SKM-1 (cell line): ENCODE results near the gene CNOT4.

Source experiments
- DNase-seq: peaks from one replicate; lab custom pipeline; 2025; ENCODE audit not compliant: unreplicated experiment; lab: John Stamatoyannopoulos, UW

The CNOT4 gene, protein sequence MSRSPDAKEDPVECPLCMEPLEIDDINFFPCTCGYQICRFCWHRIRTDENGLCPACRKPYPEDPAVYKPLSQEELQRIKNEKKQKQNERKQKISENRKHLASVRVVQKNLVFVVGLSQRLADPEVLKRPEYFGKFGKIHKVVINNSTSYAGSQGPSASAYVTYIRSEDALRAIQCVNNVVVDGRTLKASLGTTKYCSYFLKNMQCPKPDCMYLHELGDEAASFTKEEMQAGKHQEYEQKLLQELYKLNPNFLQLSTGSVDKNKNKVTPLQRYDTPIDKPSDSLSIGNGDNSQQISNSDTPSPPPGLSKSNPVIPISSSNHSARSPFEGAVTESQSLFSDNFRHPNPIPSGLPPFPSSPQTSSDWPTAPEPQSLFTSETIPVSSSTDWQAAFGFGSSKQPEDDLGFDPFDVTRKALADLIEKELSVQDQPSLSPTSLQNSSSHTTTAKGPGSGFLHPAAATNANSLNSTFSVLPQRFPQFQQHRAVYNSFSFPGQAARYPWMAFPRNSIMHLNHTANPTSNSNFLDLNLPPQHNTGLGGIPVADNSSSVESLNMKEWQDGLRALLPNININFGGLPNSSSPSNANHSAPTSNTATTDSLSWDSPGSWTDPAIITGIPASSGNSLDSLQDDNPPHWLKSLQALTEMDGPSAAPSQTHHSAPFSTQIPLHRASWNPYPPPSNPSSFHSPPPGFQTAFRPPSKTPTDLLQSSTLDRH

DNA sequence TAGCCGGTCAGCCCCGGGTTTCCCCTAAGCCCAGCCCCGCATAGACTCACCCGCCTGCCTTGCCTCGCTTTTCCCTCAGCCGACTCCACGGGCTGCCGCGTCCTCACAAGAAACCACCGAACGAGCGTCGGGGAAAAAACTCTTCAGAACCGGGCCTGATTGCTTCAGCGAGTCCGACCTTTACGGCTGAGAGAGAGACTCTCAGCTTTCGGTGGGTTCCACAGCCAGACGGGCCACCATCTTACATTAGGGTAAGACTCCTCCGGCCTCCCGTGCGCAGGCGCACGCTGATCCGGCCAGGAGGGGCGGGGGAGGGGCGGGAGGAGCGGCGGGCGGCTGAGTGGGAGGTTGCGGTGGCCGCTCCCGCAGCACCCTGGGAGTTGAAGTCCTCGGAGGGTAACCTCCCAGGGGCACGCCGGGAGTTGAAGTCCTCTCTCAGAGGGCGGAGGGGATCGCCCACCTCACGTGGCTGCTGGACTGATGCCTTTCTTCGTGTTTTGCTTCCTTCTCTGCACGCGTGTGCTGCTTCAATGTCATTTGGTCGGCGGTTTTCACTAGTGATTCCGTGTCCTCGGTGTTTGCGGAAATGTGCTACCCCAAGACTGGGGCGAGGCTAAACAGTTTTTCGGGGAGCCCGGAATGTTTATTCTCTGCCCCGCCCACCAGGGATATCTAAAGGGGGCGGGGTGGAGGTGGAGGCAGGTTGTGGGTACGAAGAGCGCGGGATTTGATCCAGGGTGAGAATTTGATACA is at the start of gene CNOT4:
CNOT4 (minus strand) TSS at position 264 of the 753 bp plus-strand sequence. CDS start 71,771 bp downstream, outside the sequence.
- peak; percentile 90 for DNase-seq

GRCh38 chr7:135558881-135559280 is 49.0 kb upstream of the CNOT4 start:
- DNase-seq, result no peak

GRCh38 chr7:135558337-135558767 is 48.5 kb upstream of the CNOT4 start:
- peak; percentile 65 for DNase-seq

DNA sequence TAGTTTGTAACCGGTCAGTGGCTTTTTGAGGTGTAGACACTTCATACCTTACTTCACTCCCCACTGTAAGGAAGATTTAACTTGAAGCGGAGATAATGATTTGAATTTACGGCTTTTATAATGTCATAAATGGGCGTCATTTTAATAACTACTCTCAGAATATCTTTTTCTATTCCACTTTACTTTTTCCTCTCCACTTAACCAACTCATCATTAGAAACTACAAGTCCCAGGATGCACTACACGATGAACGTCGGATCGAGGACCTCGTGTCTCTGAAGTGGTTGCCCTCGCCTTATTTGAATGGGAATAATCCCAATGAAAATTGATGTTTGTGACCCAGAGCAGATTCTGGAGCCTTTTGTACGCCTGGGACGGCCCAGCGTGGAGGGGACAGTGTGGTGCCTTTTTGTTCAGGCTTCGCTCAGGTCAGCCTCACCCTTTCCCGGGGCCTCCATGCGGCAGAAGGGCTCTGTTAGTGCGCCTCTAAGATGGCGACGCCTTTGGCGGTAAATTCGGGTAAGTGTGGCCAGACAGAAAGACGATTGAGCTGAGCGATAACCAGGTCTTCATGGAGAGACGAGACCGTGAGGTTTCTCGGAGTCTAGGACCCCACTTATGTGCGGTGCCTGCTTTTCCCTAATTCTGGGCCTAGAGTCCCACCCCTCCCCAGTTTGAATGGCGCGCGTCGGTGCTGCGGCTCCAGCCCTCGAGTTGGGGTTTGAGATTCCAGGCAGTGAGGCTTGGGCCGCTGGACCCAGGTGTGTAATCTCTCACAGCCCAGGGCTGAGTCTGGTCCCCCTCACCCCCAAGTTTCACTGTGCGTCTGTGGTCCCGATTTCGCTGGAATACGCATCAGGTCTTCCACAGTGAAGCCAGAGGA is 47.8 kb upstream of the CNOT4 start, which contains the start of gene NUP205:
NUP205 (plus strand) TSS at position 463 of the 882 bp plus-strand sequence; CDS start at position 491, 28 bp downstream.
- peak; percentile 77 for DNase-seq

DNA sequence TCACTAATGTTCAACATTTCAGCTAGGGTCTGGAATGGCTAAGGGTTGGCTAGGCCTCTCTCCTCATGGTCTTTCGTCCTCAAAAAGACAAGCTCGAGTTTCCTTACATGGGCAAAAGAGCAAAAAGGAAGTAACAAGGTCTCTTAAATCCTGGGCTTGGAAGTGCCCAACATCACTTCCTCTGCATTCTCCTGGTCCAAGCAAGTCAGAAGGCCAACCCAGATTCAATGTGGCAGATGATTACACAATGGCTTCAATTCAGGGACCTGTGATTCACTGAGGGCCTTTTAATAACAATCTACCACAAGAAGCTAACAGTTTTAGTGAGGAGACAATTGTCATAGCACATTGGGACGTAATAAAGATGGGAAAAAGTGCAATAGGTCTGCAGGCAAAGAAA is 43.4 kb upstream of the CNOT4 start:
- DNase-seq, result no peak

DNA sequence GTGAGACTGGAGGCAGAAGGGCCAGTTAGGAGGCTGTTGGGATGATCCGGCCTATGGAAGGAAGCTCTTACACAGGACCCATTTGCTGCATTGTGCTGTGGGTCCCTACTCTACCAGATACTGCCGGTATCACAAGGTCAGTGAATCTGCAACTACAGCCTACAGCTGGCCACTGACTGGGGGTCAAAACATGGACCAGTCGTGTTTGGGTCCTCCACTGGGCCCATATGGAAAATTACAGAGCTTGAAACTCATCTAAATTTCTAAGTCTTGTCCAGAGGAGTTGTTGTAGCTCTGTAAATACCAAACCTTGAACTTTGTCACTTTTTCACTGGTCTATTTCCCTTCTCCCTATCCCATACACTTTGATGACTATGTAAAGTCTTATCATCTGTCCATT is 42.2 kb upstream of the CNOT4 start:
- no peak for DNase-seq

DNA sequence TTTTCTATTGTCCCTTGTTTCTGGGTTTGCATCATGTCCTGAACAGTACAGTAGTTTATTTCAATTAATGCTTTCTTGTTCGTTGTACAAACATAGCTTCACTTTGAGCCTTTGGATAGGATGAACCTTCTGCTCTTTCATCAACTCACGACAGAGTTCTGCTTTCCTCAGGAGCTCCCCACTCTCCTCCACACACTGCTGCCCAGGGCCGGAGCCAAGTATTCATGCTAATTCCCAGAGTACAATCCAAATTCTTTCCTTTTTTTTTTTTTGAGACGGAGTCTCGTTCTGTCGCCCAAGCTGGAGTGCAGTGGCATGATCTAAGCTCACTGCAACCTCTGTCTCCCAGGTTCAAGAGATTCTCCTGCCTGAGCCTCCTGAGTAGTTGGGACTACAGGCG is 40.3 kb upstream of the CNOT4 start:
- no peak for DNase-seq

- no peak for DNase-seq
Measured at GRCh38 chr7:135541029-135541428, 31.1 kb upstream of the CNOT4 start.

DNA sequence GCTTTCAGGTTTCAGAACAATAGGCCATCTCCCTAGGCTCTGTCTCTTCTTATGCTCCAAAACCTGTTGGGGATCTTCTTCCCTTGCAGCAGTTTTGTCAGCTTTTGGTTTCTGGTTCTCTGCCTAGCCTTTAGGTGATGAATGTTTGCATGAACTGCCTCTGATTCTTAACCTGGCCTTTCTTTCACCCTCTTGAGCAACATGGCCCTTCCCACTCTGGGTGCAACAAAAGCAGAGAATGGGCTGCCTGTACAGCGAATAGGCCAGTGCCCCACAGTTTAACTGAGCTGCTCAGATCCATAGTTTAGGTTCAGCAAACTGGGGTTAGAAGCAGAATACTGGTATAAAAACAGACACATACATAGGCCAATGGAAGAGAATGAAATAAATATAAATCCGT is 29.7 kb upstream of the CNOT4 start:
- DNase-seq, result no peak

DNA sequence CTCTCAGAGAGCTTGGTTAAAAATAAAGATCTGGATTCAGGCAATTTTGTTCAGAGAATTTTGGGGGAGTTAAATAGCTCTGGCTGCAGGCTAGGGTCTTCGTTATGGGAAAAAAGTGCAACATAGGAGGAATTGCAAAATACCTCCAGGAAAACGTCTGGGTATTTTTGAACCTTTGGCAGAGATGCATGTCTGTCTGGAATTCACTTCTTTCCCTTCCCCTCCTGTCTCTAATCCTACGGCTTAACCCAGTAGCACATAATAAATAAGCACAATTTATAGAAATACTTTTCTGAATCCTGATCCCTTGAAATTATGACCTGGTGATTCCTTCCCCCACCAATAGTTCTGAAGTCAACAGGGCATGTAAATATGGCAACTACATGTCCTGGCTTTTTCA is 28.5 kb upstream of the CNOT4 start:
- no peak for DNase-seq

GRCh38 chr7:135537905-135538304 is 28.0 kb upstream of the CNOT4 start:
- peak; percentile 23 for DNase-seq

GRCh38 chr7:135537453-135537852 is 27.6 kb upstream of the CNOT4 start:
- no peak for DNase-seq

- peak; percentile 49 for DNase-seq
Measured at GRCh38 chr7:135536150-135536549, 26.2 kb upstream of the CNOT4 start.

DNA sequence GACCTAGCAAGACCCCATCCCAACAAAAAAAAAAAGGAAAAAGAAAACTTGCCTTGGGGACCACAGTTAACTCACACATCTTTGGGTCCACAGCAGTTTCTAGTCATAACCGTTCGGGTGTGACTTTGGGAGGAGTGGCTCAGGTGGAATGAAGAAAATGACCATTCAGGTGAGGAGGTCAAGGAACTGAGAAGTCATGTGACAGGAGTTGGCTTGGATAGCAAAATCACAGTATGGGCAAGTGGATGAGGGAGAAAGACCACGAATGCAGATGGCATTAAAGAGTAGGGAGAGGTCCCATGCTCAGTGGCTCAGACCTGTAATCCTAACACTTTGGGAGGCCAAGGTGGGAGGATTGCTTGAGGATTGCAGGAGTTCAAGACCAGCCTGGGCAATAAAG is 17.1 kb upstream of the CNOT4 start:
- DNase-seq, result no peak

DNA sequence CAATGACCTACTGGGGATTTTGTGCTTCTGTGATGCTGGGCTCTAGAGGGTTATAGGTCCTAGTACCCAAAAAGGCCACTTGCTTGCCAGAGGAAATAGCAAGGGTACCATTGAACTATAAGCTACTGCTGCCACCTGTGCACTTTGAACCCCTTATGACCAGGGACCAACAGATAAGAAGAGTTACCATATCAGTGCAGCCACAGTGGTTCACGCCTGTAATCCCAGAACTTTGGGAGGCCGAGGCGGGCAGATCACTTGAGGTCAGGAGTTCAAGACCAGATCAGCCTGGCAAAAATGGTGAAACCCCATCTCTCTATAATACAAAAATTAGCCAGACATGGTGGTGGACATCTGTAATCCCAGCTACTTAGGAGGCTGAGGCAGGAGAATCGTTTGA is 15.5 kb upstream of the CNOT4 start:
- no peak for DNase-seq

DNA sequence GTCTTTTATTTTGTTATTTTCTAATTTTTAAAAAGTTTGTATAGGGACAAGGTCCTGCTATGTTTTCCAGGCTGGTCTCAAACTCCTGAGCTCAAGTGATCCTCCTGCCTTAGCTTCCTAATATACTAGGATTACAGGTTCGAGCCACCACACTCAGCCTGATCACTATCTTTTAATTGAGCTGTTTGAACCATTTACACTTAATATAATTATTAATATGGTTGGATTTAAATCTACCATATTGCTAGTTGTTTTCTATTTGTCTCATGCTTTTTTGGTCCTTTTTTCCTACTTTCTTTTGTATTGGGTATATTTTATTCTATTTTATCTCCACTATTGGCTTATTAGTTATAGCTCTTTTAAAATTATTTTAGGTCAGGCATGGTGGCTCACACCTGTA is 13.2 kb upstream of the CNOT4 start:
- DNase-seq, result no peak

DNA sequence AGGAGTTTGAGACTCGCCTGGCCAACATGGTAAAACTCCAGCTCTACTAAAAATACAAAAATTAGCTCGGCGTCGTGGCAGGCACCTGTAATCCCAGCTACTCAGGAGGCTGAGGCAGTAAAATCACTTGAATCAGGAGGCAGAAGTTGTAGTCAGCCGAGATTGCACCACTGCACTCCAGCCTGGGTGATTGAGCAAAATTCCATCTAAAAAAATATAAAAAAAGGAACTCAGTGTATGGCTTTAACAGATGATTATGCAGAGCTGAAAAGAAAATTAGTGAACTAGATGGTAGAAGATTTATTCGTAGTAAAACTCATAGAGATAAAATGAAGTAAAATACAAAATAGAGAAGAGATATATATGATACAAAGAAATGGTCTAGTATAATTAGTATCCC is 12.6 kb upstream of the CNOT4 start:
- no peak for DNase-seq

DNA sequence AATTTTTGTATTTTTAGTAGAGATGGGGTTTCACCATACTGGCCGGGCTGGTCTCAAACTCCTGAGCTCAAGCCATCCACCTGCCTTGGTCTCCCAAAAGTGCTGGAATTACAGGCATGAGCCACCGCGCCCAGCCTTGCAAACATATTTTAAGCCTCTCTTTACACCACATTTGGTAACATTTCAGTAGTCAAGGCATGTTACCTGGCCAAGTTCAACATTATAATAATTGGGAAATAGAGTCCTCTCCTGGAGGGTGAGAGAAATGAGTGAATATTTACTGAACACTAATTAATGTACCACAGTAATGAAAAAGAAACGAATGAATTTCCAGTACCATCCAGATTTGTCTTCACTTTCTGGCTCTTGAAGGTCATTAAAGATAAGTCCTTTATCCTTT is 10.0 kb upstream of the CNOT4 start:
- no peak for DNase-seq

GRCh38 chr7:135519233-135519688 is 9.4 kb upstream of the CNOT4 start:
- DNase-seq, result no peak

DNA sequence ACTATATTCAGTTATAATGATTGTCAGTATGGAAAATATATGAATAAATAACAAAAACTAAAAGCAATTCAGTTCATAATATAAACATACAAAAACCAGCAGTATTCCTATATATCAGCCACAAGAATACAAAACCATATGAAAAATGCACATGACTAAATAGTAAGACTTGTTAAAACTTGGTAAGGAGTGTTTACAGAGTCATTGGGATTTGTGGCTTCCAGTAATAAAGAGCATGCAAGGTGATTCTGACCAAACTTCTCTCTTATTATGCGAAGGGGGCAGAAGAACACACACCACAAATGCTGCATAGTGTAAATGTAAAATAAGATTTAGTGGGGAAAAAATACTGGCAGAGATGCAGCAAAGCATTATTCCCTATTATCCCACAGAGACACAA is 8.8 kb upstream of the CNOT4 start:
- no peak for DNase-seq
